ENCODE measurements around the gene WSCD2. TPM values are rescaled to one million over a fixed set of nuclear protein-coding genes. Genes with fewer than 3 reads are reported as not detected.

The WSCD2 gene
- total RNA-seq, 1 donor from 2014 or later: 72.9 TPM

GRCh38 chr12:108173160-108173559 is 44.1 kb downstream of the WSCD2 start:
- TF ChIP-seq CTCF (conservative IDR thresholded peaks at IDR 0.05): no peak
- H3K4me1 Mint-ChIP-seq (ENCODE audit: unreplicated experiment): no peaks in the 10 kb centered on the region
- no peak for DNase-seq (ENCODE audit: extremely low spot score, unreplicated experiment)
- peaks cover 18% of the 10 kb centered on the region for H3K27me3 Mint-ChIP-seq
- H3K4me3 Mint-ChIP-seq: no peak overlapping the region
- no peaks in the 10 kb centered on the region for H3K36me3 Mint-ChIP-seq
- no peaks in the 10 kb centered on the region for H3K9me3 Mint-ChIP-seq
- no peak overlapping the region for H3K27ac Mint-ChIP-seq

- Mint-ChIP-seq H3K27ac (no peak overlapping the region), H3K27me3 (peaks cover 13% of the 10 kb centered on the region), H3K36me3 (no peaks in the 10 kb centered on the region), H3K4me3 (no peak overlapping the region), H3K4me1 (ENCODE audit: unreplicated experiment) (no peaks in the 10 kb centered on the region), H3K9me3 (no peaks in the 10 kb centered on the region)
- DNase-seq (ENCODE audit: extremely low spot score, unreplicated experiment): no peak
- TF ChIP-seq CTCF (conservative IDR thresholded peaks at IDR 0.05): no peak
Measured at GRCh38 chr12:108173892-108174291, 44.8 kb downstream of the WSCD2 start.

GRCh38 chr12:108174641-108175040 is 45.6 kb downstream of the WSCD2 start:
- Mint-ChIP-seq H3K27ac (no peak overlapping the region), H3K4me3 (no peak overlapping the region), H3K9me3 (no peaks in the 10 kb centered on the region), H3K36me3 (no peaks in the 10 kb centered on the region), H3K27me3 (peaks cover 12% of the 10 kb centered on the region), H3K4me1 (ENCODE audit: unreplicated experiment) (no peaks in the 10 kb centered on the region)
- no peak for TF ChIP-seq CTCF (conservative IDR thresholded peaks at IDR 0.05)
- no peak for DNase-seq (ENCODE audit: extremely low spot score, unreplicated experiment)

GRCh38 chr12:108175310-108175709 is 46.2 kb downstream of the WSCD2 start:
- H3K9me3 Mint-ChIP-seq: no peaks in the 10 kb centered on the region
- TF ChIP-seq CTCF (conservative IDR thresholded peaks at IDR 0.05): no peak
- H3K36me3 Mint-ChIP-seq: no peaks in the 10 kb centered on the region
- H3K27me3 Mint-ChIP-seq: peaks cover 8% of the 10 kb centered on the region
- H3K4me1 Mint-ChIP-seq (ENCODE audit: unreplicated experiment): no peaks in the 10 kb centered on the region
- no peak for DNase-seq (ENCODE audit: extremely low spot score, unreplicated experiment)
- no peak overlapping the region for H3K27ac Mint-ChIP-seq
- H3K4me3 Mint-ChIP-seq: no peak overlapping the region

GRCh38 chr12:108176292-108176691 is 47.2 kb downstream of the WSCD2 start:
- H3K27me3 Mint-ChIP-seq: peaks cover 3% of the 10 kb centered on the region
- DNase-seq (ENCODE audit: extremely low spot score, unreplicated experiment): no peak
- no peaks in the 10 kb centered on the region for H3K36me3 Mint-ChIP-seq
- no peak overlapping the region for H3K4me3 Mint-ChIP-seq
- H3K9me3 Mint-ChIP-seq: no peaks in the 10 kb centered on the region
- H3K27ac Mint-ChIP-seq: no peak overlapping the region
- H3K4me1 Mint-ChIP-seq (ENCODE audit: unreplicated experiment): no peaks in the 10 kb centered on the region
- TF ChIP-seq CTCF (conservative IDR thresholded peaks at IDR 0.05): no peak

- no peak overlapping the region for H3K27ac Mint-ChIP-seq
- peaks cover 5% of the 10 kb centered on the region for H3K27me3 Mint-ChIP-seq
- peaks cover 3% of the 10 kb centered on the region for H3K4me1 Mint-ChIP-seq (ENCODE audit: unreplicated experiment)
- no peak for TF ChIP-seq CTCF (conservative IDR thresholded peaks at IDR 0.05)
- no peak for DNase-seq (ENCODE audit: extremely low spot score, unreplicated experiment)
- no peaks in the 10 kb centered on the region for H3K36me3 Mint-ChIP-seq
- no peaks in the 10 kb centered on the region for H3K9me3 Mint-ChIP-seq
- H3K4me3 Mint-ChIP-seq: no peak overlapping the region
Measured at GRCh38 chr12:108177131-108177530, 48.0 kb downstream of the WSCD2 start.

All from type B pancreatic cell (in vitro differentiated cells).